NCI-H2227 treated with DMSO at 0.1 percent for 48 hours (cell line): ENCODE results near the gene NUMA1.

Experiments
- DNase-seq: peaks from one replicate; lab custom pipeline; 2025; lab: John Stamatoyannopoulos, UW

NUMA1 gene

DNA sequence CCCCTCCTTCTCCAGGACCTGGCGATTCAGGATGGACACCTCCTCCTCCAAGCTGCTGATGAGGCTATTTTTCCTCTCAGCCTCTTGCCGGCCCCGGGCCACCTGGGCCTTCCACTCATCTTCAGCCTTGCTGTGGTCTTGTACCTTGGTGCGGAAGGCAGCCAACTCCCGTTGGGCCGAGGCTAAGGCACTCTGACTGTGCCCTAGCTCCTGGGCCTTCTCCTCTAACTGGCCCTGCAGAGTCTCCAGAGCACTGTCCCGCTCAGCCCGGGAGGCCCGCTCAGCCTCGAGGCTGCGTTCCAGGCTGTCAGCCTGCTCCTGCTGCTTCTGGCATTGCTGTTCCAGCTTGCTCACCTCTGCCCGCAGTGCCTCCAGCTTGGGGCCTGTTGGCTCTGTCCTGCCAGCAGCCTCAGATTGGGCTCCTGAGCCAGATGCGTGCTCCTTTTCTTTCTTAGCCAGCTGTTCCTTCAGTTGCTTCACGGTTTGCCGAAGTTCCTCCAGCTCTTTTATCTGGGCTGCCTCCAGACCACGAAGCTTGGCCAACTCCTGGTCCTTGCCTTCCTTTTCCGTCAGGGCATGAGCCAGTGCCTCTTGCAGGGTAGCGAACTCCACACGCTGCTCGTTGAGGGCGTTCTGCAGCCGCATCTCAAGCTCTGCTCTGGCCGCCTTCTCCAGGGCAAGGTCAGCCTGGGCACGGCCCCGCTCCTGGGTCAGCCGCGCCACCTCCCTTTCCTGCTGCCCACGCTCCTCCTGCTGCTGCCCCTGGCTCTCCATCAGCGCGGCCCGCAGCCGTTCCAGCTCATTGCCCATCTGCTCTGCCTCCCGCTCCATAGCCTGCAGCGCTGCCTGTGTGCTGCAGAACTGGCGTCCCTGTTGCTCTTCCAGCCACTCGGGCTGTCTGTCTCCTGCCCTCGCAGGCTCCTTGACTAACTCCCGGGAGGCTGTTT is 66.3 kb downstream of the NUMA1 start:
- DNase-seq: no peak

DNA sequence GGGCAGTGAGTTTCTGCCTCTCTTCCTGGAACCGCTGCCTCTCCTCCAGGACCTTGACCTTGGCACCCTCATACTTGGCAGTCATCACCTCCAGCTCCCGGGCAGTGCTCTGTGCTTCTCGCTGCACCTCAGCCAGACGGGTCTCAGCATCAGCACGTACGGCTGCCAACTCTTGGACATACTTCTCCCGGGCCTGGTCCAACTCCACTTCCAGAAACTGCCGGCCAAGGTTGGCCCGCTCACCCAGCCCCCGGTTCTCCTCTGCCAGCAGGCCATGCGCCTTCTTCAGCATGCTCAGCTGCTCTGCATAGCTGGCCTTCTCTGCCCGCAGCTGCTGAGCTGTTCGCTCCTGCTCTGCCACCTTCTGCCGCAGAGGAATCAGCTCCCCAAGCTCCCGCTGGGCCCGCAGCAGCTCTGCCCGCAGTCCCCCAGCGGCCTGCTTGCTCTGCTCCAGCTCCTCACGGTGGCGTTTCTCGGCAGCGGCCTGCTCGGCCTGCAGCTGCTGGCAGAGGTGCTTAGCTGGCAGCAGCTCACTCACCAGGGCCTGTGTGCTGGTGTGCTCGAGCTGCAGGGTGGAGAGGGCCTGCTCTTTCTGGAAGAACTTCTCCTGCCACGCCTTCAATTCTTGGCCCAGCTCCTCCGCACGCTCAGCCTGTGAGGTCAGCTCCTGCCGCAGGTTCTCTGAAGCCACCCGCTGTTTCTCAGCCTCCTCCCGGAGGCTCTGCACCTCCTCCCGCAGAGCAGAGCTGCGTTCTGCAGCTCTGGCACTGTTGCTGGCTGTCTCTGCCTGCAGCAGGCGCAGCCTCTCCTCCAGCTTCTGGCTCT is 67.2 kb downstream of the NUMA1 start:
- DNase-seq: peak; percentile 65

DNA sequence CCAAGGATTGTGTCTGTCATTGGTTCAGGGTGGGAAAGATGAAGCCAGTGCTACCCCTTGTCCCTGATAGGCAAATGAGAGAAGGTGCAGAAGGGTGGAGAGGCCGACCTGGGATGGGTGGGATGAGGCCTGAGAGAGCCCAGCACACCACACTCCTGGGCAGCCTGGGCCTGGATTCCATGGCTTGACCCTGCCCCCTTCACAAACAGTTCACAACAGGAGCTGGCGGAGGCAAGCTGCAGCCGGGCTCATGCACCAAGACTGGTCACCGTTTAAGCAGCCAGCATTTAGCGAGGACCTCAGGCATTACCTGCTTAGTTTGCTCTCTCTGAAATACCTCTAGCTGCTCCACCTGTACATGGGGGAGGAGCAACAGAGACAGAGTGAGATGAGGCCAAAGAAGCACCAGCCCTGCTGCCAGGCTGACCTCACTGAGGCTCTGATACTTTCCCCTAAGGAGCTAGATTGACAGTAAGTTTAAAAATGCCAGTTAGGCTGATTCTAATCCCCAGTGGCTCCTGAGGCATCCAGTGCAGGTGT is 68.2 kb downstream of the NUMA1 start:
- DNase-seq: no peak

DNA sequence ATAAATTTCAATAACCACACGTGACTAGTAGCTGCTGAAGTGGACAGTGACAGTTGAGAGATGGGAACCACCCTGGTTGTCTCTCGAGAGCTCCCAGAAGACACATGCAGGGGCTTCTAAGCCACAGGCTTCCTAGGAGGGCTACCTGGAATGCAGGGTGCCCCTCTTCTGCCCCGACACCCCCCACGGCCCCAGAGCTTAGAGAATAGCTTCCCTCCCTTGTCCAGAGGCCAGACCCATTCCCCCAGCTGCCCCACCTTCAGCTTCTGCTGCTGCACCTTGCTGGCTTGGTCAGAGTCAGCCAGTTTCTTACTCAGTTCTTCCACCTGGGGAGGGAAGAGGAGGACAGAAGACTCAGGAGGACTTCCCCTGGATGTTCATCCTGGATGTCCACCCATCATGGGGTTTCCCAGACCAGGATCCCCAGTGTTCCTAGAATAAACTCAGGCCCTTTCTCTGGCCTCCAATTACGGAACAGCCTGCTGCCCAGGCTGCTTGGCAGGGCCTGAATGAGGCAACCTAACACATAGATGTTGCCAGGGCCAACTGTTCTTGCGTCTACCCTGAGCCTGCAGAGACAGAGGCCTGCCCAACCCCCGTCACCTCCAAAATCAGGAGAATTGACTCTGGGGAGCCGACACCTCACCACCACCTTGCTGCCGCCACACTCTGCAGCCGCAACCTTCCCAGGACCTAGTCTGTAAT is 69.7 kb downstream of the NUMA1 start:
- no peak for DNase-seq

DNA sequence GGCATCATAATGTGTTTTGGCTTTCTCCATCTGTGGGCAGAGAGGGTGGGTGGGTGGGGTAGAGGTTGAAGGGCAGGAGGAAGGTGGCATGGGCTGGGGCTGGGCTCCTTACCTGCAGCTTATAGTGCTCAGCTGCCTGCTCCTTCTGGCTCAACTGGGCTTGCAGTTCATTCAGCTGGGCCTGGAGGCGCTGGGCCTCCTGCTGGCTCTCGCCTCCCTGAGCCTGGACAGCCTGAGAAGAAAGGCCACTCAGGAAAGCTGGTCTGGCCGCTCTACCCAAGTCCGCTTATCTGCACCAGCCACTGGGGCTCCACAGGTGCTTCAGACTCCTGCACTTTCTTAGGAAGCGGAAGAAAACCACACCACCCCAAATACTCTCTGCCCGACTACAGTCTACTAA is 71.2 kb downstream of the NUMA1 start:
- no peak for DNase-seq

DNA sequence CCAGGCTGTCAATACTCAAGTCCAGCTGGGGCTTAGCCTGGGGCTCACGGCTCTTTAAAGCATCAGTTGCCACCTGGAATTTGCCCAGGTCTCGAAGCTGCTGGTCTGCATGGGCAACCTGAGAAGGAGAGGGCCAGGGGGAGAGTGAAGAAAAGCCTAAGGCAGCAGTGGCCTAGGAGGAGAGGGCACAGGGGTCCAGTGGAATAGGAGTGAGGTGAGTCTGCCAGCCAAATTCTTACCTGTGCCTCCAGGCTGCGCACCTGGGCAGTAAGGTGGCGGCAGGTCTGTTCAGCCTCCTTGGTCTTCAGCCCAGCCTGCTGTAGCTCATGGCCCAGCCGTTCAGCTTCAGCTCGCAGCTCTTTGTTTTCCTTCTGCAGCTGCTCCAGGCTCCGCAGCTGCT is 71.6 kb downstream of the NUMA1 start:
- no peak for DNase-seq

DNA sequence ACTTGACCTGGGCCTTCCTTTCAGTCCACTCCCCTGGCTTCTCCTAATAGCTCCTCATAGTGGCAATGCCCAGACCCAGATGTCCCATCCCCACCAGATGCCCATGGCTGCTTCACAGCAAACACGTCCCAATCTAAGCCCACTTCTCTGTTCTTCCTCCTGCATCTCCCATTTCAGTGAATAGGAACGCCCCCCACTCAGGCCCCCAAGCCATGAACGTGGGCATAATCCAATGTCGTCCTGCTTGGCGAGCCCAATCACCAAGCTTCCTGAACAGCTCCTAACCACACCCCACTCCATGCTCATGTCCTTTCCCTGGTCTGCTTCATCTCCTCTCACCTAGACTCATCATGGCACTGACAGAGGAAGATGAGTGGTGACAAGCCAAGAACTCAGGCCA is 72.8 kb downstream of the NUMA1 start:
- DNase-seq: no peak

DNA sequence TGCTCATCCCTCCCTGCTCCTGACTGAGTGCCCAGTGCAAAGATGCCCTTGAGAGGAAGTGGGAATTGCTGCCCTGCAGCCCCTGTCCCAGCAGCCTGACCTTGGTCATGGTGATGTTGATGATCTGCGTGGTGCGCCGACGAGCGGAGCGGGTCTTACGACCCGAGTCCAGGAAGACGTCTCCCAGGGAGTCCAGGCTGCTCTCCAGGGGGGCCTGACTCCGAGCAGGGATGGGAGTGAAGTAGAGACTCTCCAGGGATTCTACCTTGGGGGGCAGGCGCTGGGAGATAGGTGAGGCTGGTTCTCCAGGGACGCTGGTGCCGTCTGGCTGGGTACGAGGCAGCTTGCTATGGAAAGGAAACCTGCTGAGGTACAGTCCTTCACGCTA is 73.3 kb downstream of the NUMA1 start:
- no peak for DNase-seq

DNA sequence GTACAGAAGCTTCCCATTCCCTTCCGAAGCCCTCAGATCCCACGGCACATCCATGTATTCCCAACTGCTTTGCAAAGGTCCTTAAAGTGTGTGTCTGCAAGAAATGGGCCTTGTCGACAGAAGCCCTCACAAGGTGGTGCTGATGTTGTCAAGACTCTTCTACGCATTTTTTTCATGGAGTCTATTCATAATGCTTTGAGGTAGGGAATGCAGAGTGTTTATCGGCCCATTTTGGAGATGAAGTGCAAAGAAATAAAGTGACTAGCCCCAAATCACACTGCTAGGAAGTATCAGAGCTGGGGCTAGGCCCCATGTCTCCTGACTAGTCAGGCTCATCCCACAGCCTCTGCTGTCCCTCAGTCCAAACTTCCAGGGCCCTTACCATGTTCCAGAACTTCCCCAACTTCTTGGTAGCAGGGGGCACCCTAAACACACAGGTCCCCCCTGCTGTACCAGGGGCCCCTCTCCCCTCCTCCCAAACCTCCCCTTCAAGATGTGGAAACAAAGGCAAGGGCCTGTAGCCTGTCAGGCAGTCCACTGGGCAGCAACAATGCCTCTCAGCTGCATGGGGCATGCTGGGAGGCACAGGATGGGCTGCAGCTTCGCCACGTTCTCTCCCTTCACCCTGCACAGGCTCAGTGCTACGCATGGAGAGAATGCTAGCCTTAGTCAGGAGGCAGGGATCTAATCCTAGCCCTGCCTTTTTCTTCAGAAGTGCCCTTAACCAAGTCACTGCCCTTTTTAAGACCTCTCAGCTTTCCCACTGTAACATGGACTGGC is 73.8 kb downstream of the NUMA1 start:
- no peak for DNase-seq

DNA sequence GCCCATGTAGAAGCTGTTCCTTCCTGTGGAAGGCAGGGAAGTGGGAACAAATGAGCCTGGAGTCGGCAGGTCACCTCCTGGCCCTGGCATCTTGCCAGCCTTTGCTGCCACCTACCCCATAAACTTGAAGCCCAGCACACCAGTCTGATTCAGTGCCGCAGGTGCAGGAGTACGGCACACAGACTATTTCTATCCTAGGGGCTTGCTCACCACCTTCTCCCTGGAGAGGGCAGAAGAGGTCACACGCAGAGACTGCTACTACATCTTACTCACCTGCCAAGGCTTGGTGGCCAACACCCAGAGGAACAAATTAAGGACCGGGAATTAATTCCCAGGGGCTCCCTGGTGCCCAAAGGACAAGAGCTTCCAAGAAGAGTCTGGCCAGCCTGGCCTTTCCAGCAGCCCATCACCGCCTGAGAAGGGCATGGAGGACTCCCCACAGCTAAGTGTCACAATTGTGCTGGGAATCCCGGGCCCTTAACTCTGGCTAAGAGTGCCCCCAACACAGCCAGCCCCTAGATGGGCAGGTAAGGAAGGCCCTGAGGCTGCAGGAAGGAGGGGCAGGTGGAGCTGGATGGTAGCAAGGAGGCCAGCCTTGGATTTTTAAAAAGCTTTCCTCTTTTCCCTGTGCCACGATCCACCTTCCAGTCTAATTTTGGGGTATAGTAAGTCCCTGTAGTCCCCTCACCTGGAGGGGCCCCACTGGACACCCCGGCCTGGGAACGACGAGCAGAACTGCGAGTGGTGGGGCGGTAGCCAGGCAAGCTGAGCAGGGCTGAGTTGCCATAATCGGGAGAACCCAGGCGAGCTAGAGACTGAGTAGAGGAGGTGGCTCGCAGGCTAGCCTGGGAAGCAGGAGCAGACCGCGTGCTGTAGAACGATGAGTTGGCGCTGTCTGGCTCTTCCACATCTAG is 74.7 kb downstream of the NUMA1 start:
- DNase-seq: no peak

DNA sequence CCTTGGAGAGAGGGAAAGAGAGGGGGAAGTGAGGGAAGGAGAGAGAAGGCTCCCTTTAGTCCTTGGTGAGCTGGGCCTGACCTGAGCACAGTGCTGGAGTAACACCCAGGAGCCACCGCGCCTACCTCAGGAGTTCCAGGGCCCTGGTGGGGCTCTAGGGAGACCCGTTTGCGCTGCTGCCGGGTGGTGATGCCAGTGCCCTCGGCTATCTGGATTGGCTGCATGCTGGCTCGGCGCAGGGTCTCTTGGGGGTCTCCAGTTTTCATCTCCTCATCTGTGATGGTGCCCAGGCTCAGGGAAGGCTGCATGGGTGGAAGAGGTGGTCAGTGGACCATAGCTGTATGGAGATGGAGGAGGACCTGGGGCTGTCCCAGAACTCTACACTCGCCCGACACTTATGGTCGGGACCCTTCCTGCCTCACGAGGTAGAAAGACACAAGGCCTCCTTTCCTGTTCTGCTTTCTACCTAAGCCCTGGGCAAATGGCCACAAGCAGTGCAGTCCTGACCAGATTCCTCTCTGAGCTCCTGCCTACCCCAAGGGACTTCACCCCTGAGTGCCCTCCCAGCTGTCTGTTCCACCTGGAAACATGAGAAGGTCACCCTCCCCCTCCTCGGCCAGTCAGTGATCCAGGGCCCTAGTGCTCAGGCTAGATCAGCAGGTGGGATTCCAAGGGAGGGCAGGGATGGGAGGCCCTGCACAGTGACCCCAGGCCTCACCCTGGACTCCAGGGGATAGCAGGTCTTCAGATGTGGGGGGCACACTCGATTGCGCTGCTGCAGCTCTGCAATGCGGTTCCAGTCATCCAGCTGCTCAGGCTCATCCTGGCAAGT is 75.6 kb downstream of the NUMA1 start:
- no peak for DNase-seq

DNA sequence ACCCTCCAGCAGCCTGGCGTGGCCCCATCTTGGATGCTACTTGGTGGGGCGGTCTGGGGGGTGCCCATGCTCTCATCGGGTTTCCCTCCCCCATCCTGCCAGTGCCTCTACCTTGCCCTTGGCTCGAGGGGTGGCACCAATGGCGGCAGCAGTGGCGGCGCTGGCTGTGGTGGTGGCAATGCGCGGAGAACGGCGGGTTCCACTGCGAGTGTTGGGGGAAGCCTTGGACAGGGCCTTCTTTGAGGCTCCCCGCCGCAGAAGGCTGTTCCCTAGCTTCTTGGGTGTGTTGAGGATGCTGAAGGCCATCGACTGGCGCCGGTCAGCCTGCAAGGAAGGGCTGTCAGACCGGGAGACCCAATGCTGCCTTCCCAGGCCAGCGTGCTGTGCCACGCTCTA is 76.6 kb downstream of the NUMA1 start:
- no peak for DNase-seq

DNA sequence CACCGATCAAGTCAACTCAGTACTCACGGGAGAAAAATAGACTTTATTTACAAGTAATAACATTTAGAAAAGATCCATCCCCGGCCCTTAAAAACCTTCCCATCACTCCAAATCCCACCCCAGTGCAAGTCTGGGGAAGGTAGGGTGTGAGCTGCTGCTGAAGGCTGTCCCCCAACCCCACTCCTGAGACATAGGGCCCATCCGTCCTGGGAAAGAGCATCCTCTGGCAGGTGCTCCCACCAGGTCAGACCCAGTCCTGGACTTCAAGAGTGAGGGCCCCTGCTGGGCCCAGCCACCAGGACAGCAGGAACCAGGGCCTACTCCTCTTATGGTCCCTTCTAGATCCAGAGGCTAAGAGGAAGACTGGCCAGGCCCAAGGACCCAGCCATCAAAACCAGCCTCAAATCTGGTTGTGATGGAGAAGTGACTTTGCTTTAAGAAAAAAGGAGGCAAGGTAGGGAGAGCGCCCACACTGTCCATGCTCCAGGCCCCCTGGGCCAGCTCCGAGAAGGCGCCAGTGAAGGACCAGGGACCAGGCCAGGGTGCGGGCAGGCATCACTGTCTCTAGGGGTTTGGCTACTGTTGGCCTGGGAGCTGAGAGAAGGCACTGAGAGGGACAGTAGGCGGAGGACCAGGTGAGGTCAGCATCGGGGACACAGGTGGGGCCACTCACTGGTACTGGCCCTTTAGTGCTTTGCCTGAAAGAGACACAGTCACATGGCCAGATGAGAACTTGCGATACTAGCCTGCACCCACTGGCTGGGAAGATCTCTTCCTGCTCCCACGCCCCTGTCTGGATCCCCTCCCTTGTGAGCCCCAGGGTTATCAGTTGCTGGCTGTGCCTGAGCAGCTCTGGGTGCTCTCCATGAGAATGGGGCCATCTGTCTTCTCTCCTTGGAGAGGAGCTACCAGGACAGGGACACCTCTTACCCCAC is 77.2 kb downstream of the NUMA1 start:
- no peak for DNase-seq

DNA sequence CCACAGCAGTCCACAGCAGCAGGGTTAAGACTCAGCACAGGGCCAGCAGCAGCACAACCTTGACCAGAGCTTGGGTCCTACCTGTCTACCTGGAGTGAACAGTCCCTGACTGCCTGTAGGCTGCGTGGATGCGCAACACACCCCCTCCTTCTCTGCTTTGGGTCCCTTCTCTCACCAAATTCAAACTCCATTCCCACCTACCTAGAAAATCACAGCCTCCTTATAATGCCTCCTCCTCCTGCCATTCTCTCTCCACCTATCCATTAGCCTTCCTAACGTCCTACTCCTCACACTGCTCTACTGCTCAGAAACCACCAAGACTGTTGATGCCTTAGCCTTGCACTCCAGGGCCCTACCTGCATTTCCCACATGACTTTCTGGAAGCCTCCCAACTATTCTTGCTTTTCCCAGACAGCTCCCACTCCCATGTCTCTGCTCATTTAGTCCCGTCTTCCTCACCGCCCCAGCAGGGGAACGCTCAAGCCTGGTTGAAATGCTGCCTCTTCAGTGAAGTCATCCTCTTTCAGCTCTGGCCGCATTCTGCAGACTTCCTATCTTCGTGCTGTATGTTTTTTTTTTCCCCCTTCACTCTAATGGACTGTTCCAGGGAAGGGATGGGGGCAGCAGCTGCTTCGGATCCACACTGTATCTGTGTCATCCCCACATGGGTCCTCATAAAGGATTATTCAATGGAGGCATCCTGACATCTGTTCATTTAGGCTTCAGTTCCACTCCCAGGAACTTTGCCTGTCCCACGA is 78.3 kb downstream of the NUMA1 start:
- no peak for DNase-seq

DNA sequence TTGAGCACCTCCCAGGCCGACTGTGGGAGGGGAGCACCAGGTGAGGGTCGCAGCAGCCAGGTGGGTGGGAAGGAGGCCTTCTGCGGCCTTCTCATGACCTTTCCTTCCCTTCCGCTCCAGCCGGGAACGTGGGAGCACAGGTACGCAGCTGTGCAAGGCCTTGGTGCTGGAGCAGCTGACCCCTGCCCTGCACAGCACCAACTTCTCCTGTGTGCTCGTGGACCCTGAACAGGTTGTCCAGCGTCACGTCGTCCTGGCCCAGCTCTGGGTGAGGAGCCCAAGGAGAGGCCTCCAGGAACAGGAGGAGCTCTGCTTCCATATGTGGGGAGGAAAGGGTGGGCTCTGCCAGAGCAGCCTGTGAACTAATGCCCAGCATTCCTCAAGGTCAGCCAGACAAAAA is 79.1 kb downstream of the NUMA1 start:
- DNase-seq: no peak

DNA sequence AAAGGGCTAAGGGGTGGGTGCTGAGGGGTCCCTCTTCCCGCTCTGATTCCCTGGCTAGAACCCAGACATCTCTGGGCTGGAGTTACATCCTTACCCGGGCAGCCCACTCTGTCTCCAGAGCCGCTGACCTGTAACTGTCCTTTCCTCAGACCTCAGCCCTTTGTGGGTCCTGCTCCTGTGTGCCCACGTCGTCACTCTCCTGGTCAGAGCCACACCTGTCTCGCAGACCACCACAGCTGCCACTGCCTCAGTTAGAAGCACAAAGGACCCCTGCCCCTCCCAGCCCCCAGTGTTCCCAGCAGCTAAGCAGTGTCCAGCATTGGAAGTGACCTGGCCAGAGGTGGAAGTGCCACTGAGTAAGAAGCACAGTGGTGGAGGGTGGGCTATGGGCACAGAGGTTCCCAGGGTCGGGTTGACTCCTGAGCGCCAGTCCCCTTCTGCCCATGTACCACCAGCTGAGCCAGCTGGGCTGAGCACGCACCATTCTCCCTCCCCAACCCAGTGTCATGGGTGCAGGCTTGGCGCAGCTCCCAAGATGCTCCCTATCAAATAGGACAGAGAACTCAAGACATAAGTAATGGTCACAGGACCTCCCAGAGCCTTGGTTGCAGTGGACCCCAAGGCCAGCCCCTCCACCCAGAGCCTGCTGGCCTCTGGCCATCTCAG is 80.0 kb downstream of the NUMA1 start:
- no peak for DNase-seq

DNA sequence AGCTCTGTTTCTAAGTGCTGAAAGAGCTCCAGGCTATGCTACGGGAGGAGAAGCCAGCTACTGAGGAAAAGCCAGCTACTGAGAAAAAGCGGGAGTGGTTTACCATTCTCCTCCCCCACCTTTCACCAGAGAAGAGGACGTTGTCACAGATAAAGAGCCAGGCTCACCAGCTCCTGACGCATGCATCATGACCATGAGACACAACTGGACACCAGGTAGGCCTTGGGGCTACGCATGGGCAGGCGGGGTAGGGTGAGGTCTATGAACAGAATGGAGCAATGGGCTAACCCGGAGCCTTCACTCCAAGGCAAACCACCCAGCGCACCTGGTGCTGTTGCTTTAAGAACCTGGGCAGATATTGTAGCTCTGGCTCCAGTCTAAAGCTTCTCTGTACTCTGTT is 80.5 kb downstream of the NUMA1 start:
- DNase-seq: no peak
